ENCODE data around the gene ALPP.
A peak's percentile ranks its signal among the peaks of the same experiment; 100 is the strongest.
"Not testable (repeated sequence)": the region's sequence is repeated elsewhere in the genome, so short reads cannot be mapped to it uniquely, and the experiment has no call there.

Gene ALPP

DNA sequence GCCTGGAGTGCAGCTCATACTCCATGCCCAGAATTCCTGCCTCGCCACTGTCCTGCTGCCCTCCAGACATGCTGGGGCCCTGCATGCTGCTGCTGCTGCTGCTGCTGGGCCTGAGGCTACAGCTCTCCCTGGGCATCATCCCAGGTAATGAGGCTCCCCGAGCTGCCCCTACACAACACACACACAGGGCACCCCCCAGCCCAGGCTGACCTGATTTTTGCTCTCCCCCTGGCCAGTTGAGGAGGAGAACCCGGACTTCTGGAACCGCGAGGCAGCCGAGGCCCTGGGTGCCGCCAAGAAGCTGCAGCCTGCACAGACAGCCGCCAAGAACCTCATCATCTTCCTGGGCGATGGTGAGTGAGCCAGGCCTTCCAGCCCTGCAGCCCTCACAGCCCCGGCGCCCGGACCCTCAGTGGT lies at the start of gene ALPP:
TSS of gene ALPP (plus strand) at position 17 of the 417 bp plus-strand sequence. CDS start at position 69, 52 bp downstream.
- not testable (repeated sequence) for DNase-seq

- DNase-seq, result no peak
These were observed 48.9 kb upstream of the ALPP start for GRCh38 chr2:232329716-232330067.

GRCh38 chr2:232330068-232330999 lies 48.2 kb upstream of the ALPP start:
- DNase-seq, result no peak

DNA sequence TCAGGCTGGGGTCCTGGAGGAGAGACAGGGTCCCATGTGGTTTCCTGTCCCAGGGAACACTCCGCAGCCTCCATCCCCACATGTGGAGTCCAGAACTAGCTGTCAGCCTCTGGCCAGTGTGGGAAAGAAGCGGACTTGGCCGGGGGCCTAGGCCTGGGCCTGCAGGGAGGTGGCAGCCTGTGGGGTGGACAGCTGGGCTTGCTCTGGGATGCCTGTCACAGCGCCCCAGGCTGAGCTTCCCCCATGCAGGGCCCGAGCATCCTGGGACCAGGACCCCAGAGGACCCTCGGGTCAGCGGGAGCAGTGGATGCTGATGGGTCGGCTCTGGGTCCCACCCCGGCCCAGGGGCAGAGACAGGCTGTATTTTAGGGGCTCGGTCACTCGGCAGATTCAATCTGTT lies 47.5 kb upstream of the ALPP start:
- peak; percentile 13 for DNase-seq

- DNase-seq, result not testable (repeated sequence)
These were observed 46.9 kb upstream of the ALPP start for GRCh38 chr2:232331641-232332040.

DNA sequence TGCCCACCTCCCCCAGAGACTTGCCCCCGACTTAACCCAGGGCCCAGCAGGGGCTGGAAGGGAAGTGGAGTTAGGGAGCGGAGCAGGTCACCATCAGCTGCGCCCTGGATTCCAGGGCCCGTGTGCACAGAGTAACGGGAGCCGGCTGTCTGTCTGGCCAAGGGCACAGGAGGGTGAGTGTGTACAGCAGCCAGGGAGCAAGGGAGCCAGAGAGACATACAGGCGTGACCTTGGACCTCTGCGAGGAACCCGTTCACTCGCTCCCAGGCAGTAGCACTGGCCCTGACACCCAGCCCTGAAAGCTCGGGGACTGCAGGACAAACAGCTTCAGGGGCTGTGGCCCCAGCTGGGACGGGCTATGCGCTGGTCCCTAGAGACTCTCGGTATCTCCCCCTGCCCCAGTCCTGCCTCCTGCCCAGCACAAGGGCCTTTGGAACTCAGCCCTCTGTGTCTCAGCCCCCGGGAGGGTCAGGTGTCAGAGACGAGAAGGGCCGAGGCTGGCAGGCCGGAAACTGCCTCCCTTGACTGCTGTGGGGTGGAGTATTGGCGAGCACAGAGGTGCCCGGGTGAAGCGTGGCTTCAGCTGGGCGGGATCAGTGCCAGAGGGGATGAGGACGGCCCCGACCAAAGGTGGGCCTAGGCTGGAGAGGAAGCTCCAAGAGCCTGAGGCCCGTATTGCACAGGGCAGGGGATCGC lies 46.2 kb upstream of the ALPP start:
- not testable (repeated sequence) for DNase-seq

GRCh38 chr2:232332940-232333259 lies 45.7 kb upstream of the ALPP start:
- DNase-seq, result no peak

DNA sequence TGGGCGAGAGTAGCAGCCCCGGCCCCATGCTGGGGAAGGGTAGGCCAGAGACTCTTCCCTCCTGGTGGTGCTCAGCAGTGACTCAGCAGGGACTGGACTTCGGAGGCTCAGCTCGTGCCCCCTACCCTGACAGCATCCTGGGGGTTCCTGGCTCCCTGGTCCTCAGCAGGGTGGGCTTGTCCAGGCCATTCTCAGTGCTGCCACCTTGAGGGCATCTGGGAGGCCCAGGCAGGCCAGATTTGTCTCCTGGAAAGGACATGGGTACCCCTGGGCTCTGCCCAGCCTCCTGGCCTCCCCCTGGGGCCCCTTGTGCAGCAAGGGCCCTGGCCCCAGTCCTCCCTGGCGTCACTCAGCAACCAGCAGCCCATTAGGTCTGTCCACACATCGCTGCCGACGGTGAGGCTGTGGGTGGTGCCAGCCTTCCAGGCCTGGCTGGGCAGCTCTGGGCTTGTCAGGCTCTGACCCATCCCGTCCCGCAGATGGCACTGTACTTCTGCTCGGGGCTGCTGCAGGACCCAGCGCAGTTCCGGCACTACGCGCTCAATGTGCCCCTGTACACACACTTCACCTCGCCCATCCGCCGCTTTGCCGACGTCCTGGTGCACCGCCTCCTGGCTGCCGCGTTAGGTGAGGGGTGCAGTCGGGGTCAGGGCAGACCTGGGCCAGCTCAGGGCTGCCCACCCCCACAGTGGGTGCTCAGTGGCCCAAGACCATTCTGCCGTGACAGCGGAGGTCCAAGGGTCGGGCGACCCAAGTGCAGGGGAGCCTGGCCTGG lies 45.0 kb upstream of the ALPP start:
- peak; percentile 14 for DNase-seq

- DNase-seq, result peak; percentile 14
These were observed 44.2 kb upstream of the ALPP start for GRCh38 chr2:232334136-232334884.

DNA sequence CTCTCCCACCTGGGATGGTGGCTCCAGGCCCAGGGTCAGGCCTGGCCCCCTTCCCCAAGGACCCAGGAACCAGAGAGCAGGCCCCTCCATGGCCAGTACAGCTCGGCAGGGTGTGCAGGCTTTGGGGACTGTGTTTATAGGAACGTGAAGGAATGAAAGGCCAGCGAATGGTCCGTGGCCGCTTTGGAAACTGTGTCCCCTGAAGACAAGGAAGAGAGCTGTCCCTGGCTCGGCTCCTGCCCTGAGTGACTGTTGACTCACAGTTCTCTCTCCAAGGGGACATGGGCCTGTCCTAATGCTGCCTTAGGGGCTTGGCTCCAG lies 43.7 kb upstream of the ALPP start:
- DNase-seq, result not testable (repeated sequence)

- DNase-seq, result peak; percentile 12
These were observed 43.2 kb upstream of the ALPP start for GRCh38 chr2:232335206-232335858.

GRCh38 chr2:232335859-232336215 lies 42.7 kb upstream of the ALPP start:
- DNase-seq, result no peak

- peak; percentile 11 for DNase-seq
These were observed 42.3 kb upstream of the ALPP start for GRCh38 chr2:232336241-232336736.

DNA sequence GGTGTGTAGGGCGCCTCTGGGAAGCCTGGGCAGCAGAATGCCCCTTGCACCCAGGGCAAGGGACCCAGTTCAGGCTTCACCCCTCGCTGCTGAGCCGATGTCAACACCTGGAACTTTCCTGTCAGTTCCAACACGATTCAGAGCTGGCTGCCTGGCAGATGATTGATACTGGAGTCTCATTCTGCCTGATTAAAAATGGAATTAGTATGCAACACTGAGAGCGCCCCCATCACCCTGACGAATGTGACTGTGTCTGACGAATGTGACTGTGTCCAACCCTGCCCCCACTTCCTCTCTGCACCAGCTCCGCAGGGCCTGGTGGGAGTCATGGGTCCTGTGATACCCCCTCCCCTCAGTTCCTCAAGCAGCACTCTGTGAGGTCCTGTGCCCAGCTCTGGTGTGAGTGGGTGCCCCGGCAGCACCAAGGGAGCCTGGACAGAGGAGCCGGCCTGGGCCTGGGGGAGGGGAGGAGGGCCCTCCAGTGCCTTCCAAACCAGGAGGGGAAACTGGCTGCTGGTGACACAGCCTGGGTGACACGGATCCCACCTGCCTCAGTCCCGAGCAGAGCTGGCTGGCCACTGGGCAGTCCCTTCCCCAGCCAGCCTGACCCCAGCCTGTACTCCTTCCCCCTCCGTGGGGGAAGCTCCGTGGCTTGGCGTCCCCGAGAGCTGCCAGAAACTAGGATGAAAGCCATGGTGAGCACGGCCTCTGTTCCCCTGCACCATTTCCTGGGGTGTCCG lies 41.4 kb upstream of the ALPP start:
- no peak for DNase-seq

- DNase-seq, result not testable (repeated sequence)
These were observed 40.3 kb upstream of the ALPP start for GRCh38 chr2:232338094-232338758.

- DNase-seq, result no peak
These were observed 39.8 kb upstream of the ALPP start for GRCh38 chr2:232338759-232339106.

DNA sequence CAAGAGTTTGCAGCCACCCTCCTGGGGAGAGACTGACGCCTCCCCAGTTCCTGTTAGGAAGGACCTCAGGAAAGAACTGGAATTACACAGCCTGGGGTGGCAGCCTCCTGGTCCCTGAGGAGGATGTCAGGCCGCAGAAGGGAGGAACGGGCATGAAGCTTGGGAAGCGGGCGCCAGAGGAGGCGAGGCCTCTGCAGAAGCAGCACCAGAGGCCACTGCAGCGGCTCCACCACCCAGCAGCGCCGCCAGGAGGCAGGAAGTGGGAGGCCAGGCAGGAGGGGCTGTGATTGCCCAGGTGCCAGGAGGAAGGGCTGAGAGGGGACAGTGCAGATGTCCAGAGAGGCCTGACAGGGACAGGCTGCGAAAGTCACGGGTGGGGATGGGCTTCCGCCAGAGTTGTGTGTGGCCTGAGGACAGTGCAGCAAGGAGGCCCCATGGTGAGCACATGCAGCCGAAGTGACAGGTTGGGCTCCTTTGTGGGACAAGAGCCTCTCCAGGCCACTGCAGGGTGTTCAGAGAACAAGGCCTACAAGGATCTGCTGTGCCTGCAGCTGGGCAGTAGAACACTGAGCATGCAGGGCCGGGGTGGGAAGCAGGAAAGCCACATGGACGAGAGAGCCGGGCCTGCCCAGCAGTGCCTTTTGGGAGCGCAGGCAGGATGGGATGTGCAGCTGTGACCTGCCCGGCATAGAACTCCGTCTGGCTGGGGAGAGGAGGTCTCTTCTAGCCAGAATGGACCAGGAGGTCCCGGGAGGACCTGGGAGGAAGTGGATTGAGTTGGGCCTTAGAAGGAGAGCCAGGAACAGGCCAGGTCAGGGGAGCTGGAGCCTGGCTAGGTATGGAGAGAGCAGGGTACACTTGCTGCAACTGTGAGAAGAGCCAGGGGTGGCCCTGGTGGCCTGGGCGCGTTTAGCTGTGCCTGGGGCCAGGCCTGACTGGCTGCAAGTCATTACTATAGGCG lies 39.1 kb upstream of the ALPP start:
- DNase-seq, result no peak

- no peak for DNase-seq
These were observed 38.2 kb upstream of the ALPP start for GRCh38 chr2:232340171-232340935.
